Measurements from ENCODE around the gene ITM2A.

Gene ITM2A

GRCh38 chrX:79325263-79325958 lies 41.7 kb downstream of the ITM2A start:
- no peak for DNase-seq

All from amygdala (tissue), 56 donors.